Measurements from ENCODE around the gene CNTFR.
A peak's percentile ranks its signal among the peaks of the same experiment; 100 is the strongest.
"Not testable (repeated sequence)": the region's sequence is repeated elsewhere in the genome, so short reads cannot be mapped to it uniquely, and the experiment has no call there.

CNTFR gene, protein sequence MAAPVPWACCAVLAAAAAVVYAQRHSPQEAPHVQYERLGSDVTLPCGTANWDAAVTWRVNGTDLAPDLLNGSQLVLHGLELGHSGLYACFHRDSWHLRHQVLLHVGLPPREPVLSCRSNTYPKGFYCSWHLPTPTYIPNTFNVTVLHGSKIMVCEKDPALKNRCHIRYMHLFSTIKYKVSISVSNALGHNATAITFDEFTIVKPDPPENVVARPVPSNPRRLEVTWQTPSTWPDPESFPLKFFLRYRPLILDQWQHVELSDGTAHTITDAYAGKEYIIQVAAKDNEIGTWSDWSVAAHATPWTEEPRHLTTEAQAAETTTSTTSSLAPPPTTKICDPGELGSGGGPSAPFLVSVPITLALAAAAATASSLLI

DNA sequence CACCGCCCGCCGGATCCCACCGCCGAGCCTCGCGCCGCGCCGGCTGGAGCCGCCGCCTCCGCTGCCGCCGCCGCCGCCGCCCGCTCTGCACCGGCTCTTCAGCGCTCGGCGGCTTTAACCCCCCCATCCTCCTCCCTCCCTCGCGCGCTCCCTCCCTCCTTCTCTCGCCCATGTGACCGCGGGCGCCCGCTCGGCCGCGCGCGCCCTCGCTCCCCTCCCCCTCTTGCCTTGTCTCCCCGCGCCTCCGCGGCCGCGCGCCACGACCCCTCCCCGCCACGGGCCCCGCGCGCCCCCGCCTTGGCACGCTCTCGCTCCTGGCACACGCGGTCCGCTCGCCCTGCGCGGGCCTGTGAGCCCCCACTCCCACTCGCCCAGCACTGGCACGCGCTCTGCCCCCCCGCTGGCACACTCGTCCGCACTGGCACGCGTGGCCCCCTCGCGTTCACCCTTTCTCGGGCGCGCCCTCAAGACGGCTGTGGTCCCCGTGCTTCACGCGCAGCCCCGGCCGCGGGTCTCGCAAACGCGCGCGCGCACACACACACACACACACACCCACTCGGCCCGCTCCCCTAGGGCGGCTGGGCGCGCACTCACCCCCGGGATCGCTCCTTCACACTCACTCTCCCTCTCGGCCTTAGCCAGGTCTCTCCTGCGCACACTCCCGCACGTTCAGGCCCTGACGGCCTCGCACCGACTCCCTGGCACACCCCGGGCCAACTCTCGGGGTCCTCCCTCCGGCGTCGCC lies at the start of gene CNTFR:
CNTFR (minus strand) TSS at position 89 of the 745 bp plus-strand sequence. CDS start 20,743 bp downstream, outside the sequence.
- DNase-seq (ENCODE audit: low spot score), result no peak

DNA sequence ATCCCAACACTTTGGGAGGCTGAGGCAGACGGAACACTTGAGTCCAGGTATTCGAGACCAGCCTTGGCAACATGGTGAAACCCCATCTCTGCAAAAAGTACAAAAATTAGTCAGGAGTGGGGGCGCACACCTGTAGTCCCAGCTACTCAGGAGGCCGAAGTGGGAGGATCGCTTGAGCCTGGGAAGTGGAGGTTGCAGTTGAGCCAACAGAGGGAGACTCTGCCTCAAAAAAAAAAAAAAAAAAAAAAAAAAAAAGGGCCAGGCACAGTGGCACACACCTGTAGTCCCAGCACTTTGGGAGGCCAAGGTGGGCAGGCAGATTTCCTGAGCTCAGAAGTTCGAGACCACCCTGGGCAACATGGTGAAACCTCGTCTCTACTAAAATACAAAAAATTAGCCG lies 49.8 kb upstream of the CNTFR start:
- not testable (repeated sequence) for DNase-seq (ENCODE audit: low spot score)

DNA sequence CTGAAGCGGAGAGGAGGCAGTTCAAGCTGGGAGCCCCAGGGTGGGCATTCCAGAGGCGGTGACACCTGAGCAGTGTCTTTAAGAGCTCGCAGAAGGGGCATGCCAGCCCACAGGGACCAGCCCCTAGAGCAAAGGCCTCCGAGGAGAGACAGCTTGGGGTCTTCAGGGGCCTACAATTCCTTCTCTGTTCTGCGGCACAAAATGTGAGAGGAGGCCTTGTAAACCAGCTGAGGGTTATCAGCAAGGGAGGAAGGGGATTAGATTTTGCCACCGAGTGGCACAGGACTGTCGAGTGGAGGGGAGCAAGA lies 48.6 kb upstream of the CNTFR start:
- no peak for DNase-seq (ENCODE audit: low spot score)

DNA sequence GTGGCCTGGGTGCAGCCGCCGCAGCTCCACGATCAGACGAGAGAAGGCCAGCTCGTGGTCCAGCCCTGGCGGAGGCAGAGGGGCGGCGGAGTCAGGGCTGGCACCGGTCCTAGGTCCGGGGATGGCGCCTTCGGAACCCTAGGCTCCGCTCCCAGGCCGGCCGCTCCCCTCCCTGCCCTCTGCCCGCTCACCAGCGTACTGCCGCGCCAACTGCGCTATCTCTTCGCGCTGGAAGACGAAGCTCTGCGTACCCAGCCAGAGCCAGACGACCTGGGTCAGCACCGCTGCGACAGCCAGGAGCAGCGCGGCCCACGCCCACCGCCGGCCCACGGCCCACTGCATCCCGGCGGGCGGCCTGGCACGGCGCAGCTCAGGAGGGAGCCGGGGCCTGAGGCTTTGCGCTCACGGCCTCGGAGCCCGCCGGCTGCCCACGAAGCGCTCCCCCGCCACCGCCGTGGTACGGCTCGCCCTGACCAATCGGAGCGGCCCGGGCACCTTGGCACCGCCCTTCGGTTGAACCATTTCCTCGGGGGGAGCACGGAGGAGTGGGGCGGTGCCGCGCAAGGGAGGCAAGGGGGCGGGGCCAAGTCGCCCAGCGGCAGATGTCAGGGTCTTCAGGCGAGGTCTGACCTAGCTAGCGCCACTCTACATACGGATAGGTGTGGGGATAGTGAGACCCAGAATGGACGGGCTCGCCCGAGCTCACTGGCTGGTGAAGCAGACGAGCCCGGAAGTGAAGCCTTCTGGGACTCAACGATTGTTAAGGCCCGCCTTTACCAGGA lies 48.0 kb upstream of the CNTFR start, which contains the start of gene SIGMAR1:
SIGMAR1 (minus strand) TSS at position 432 of the 782 bp plus-strand sequence; CDS start at position 342, 90 bp downstream.
- DNase-seq (ENCODE audit: low spot score), result peak; percentile 96

DNA sequence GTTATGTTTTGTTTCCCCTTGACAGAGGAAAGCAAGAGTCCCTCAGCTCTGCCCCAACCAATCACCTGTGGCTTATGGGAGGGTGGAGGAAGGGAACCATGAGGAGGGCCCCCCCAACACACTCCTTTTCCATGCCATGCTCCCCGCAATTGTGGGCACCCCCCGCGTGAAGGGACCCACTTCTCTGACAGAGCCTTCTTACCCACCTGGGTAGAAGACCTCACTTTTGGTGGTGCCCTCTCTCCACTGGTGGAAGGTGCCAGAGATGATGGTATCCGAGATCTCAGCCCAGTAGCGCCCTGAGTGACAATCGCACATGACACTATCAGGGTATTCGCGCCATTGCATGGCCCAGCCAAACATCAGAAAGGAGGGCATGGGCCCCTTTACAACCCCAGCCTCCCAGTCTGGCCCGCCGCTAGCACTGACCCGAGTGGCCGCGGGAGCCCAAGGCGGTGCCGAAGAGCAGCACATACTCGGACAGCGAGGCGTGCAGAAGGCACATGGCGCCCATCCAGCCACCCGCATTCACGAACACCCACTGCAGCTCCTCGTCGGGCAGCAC lies 47.3 kb upstream of the CNTFR start:
- no peak for DNase-seq (ENCODE audit: low spot score)

DNA sequence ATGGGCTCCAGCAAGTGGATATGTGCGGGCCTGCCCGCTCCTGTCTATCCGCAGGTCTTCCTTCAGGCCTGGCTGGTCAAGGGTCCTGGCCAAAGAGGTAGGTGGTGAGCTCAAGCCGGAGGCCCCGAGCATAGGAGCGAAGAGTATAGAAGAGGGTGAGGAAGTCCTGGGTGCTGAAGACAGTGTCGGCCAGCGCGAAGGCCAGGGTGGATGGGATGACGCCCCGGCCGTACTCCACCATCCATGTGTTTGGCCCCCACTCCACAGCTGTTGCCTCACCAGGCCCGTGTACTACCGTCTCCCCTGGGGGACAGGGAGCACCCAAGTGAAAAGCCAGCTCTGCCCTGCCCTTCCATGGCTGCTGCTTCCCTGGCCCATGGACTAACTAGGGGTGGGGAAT lies 46.0 kb upstream of the CNTFR start:
- no peak for DNase-seq (ENCODE audit: low spot score)

DNA sequence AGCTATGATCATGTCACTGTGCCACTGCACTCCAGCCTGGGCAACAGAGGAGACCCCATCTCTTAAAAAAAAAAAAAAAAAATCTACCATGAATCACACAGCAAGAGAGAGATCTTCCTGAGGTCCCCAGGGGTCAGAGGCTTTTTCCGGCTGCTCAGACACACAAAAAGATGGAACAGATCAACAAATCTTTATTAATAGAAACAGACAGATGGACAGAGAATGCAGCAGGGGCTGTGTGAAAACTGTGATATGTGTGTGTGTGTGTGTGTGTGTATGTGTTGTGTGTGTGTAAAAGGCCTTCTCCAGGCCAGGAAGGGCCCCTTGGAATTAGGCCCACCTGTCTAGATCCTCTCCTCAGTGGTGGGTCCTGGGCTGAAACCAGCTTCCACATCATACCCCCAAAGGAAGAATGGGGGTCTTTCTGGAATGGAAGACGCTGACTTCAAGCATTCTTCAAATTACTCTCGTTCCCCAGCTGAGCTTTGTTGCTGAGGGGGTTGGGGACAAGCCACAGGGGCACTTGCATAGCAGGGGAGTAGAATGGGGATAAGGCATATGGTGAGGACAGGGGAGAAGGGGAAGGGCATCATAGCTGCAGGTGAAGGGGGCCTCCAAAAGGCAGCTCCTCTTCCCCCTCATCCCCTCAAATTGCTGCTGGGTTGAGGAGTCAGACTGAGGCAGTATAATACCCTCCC lies 45.2 kb upstream of the CNTFR start:
- no peak for DNase-seq (ENCODE audit: low spot score)

DNA sequence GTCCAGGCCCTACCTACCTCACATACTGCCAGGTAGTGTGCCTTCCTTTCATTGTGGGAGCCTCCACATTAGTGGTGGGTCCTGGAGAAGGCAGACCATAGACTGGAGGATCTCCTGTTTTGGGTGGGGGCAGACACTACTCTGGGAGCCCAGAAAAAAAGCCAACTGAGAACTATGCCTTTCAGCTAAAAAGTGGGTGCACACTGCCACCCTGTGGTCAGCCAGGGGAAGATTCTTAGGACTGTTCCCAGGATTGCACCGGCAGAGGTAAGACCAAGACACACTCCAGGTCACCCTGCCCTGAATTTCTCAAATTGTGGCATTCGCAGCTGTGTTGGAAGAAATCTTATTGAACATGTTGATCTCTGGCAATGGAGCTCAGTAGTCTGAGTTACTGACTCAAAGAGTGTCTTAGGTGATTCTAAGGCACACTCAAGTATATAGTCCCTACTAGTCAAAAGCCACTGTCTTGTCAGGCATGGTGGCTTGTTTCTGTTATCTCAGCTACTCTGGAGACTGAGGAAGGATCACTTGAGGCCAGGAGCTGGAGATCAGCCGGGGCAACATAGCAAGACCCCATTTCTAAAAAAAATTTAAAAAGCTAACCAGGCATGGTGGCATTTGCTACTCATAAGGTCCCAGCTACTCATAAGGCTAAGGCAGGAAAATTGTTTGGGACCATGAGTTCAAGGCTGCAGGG lies 44.5 kb upstream of the CNTFR start:
- peak; percentile 81 for DNase-seq (ENCODE audit: low spot score)

DNA sequence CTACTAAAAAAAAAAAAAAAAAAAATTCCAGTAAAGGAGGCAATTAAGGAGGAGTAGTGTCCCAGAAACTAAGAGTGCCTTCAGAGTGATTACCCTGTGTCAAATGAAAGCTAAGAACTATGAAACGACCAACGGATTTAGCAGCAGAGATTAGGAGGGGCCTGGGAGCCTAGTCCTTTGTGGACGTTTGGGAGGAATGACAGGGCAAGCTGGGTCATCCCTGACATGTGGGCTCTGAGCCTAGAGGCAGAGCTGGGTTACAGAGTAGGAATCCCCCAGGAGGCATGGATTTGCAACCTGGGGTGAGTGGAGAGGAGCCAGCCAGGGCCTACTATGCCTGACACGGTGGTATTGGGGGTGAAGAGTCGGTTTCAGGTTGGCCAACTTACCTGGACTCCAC lies 43.6 kb upstream of the CNTFR start:
- DNase-seq (ENCODE audit: low spot score), result no peak

DNA sequence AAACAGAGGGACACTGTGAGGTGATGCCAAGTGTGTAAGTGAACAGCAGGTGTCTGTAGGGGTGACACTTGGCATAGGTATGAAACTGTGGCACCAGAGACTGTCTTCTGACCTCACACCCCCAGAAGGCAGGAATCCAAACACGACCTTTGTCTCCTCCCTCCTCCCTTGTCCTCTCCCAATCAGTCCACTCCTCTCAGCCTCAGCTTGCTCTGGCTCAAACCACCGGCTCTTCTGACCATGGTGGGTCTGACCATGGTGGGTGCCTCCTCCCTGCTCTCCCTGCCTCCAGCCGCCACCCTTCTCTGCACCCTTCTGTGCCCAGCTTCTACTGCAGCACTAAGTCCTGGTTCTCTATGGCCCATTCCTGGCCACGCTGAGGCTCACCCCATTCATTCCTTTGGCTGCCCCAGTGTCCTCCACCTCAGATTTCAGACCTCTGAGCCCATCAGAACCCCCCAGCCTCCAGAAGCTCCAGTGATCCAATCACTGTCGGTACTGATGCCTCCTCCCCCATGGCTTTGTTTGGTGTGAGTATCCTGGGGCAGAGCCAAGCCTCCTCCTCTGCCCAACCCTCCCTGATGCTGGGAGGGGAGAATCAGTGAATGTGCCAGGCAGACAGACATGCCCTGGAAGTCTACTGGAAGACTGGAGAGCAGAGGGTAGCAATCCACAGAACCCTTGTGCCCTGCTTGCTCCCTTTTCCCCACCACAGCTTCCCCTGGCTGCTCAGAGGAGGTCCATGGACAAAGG lies 41.1 kb upstream of the CNTFR start:
- no peak for DNase-seq (ENCODE audit: low spot score)

DNA sequence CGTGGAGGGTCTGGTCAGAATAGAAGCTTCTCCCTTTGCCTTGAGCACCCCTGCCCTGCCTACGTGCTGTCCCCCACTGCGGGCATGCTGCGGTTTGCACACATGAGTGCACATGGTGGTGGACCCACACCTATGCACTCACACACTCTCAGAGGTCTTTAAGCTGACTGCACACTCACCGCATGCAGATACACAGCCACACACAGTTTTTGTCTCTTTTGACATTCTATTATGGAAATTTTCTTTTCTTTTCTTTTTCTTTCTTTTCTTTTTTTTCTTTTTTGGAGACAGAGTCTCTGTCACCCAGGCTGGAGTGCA lies 39.9 kb upstream of the CNTFR start:
- no peak for DNase-seq (ENCODE audit: low spot score)

DNA sequence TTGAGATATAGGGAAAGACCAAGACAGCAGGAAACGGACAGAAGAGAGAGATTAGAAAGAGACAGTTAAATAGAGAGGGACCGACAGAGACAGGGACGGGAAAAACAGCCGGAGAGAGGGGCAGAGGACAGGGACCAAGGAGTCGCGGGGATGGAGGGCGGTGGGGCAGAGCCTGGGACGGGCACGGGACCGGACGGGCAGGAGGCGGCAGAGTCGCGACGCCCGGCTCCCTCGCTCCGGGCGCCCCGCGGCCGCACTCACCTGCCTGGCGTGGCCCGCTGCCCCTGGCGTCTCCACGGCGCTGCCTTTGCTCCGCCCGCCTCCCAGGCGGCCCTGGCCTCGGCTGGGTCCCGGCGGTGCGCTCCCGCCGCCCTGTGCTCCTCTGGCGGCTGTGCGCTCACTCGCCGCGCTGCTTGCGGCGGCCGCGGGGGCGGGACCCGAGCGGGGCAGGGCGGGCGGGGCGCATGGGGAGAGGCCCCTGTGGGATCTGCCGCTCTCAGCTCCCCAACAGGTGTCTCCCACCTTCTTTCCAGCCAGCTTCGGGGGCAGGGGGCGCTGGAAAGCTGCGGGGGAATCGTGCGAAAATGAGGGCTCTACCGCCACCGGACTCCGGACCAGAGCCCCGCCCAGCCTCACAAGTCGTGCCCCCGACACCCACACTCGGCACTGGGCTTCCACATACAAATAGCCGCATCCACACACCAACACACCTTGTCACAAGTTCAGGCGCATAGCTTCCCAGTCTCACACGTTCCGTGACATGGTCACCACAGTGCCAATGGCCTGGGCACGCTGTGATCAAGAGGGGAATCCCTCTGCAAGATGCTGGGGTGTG lies 39.3 kb upstream of the CNTFR start, which contains the start of gene ARID3C:
ARID3C (minus strand) TSS at position 411 of the 835 bp plus-strand sequence. CDS start 1,052 bp downstream, outside the sequence.
- peak; percentile 24 for DNase-seq (ENCODE audit: low spot score)

DNA sequence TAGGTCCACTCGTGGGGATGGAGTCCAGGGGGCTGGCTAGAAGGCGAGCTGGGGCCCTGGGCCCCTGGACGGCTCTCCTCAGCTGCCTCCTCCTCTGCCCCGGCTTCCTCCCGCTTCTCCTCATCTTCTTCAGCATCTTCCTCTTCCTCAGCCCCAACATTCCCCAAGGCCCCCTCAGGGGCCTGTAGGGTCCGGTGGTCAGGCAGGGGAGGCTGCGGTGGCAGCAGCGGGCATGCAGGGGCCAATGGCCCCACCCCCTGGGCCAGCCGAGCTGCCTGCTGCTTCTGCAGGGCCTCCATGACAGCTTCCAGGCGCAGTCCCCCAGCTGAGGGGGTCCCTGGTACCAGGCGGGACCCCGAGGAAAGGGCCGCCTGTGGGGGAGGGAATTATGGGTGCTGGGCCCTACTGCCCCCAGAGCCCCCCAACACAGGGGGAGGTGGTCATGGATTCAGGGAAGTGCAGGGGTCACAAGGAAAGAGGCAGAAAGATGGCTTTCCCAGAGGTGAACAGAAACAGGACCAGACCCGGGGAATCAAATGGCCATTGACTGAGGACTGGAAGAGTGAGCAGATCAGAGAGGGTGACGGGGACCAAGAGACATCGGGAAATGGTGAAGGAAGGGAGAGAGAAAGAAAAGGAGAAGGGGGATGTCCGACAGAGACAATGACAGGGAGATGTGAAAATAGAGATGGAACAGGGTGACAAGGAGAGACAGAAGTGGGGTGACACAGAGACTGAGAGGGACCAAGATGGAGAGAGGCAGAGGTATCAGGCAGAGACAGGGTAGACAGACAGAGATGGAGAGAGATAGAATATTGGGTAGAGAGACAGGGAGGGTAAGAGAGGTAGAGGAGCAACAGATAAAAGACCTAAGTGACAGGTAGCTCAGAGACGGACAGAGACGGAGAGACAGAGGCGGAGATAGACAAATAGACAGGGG lies 38.5 kb upstream of the CNTFR start:
- DNase-seq (ENCODE audit: low spot score), result no peak

DNA sequence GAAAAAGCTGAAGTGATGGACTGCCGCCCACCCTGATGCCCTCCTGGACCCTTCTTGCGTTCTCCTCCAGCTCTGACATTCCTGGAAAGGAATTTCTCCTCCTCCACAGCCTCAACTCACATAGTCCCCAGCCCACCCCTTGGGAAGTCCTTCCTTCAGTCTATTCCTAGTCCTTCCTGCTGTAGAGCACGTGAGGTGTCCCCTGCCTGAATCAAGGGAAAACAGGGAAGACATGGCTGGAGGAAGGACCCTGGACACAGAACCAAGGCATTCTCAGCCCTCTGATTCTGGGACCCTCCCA lies 35.6 kb upstream of the CNTFR start:
- no peak for DNase-seq (ENCODE audit: low spot score)

DNA sequence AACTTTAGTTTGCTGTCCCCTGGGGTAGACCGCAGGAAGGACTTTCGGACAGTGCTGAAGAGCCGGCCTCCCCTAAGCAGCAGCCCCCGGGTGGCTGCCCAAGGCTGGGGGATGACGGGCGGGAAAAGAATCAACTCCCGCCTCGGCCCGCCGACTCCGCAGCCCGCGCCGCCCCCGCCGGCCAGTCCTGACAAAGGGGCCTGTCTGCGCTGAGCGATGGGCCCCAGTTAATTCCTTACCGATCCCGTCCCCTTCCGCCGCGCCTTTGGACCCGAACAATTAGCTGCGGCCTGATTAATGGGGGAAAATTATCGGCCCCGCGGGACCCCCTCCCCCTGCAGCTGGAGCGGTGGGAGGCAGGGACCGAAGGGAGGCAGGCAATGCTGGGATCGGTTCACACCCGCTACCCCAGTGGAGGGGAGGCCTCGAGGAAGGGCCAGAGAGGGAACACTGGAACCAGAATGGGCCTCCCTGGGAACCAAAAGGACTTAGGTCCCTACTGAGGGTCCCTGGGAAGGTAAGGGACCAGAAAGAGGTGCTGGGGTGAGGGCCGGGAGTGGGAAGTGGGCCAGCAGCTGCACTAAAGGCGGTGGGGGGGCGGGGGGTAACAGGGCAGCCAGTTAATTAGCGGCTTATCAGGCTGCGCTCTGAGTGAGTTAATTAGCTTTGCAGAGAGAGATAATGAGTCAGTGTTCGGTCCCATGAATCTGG lies 35.1 kb upstream of the CNTFR start:
- no peak for DNase-seq (ENCODE audit: low spot score)

DNA sequence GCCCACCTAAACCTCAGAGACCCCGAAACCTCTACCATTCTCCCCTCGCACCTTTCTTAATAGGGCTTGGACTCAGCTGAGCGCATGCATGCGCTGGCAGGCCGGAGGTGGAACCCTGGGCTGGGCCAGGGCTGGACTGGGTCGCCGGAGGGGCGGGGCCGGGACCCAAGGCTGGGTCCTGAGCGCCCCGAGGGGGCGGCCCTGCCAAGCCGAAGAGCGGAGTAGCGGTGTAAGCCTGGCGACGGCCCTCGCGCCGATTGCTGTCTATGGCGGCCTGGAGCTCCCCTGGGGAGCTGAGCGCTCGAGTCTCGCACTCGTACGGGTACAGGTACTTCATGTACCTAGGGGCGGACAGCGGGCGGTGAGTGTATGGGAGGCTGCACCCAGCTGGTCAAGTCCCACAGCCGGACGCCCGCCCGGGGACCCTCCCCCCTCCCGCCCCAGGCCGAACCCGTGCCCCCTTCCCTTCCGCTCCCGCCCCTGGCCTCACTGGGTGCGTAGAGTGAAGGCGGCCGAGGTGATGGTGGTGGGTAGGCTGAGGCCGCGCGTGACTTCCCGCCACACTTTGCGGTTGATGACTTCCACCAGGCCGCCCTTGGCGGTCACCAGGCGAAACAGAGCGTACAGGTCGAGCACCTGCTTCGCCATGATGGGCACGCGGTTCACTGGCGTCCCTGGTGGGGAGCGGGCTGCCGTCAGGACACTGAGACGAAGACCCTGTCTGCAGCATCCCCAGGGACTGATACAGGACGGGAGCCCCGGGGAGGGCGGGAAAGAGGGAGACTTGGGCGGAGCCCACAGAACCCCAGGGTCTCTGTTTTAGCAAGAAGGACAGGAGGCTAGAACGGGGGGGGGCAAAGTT lies 34.1 kb upstream of the CNTFR start:
- no peak for DNase-seq (ENCODE audit: low spot score)

Data from CD4-positive, alpha-beta T cell treated with Interleukin-2 at 100 ng/mL for 4 hours (primary cell).